IPS-18a (cell line): Measurements from ENCODE around the gene POC1A.

Experiments
- H3K27ac ChIP-seq: one replicate; pipeline ENCODE4 v1.5.1; 2013; ENCODE audit warnings: low read length
- H3K27me3 ChIP-seq: one replicate; pipeline ENCODE4 v1.6.1; 2013; ENCODE audit warnings: mild to moderate bottlenecking, low read length; ENCODE audit not compliant: control insufficient read depth, insufficient read depth
- H3K36me3 ChIP-seq: one replicate; pipeline ENCODE4 v1.6.1; 2013; ENCODE audit warnings: low read depth, low read length; ENCODE audit not compliant: control insufficient read depth
- H3K4me1 ChIP-seq: one replicate; pipeline ENCODE4 v1.6.1; 2013; ENCODE audit warnings: low read depth, low read length; ENCODE audit not compliant: control insufficient read depth
- H3K4me3 ChIP-seq: one replicate; pipeline ENCODE4 v1.5.1; 2013; ENCODE audit warnings: low read length
- H3K9ac ChIP-seq: one replicate; pipeline ENCODE4 v1.6.1; 2013; ENCODE audit warnings: mild to moderate bottlenecking, low read length, moderate library complexity
- H3K9me3 ChIP-seq: one replicate; pipeline ENCODE4 v1.6.1; 2013; ENCODE audit warnings: low read depth, low read length; ENCODE audit not compliant: control insufficient read depth

POC1A gene

GRCh38 chr3:52086976-52087663 lies 67.1 kb downstream of the POC1A start:
- H3K9ac ChIP-seq, result no peak overlapping the region
- H3K4me1 ChIP-seq, result no peaks in the 10 kb centered on the region
- no peak overlapping the region for H3K27ac ChIP-seq
- H3K9me3 ChIP-seq, result no peaks in the 10 kb centered on the region
- no peaks in the 10 kb centered on the region for H3K36me3 ChIP-seq
- no peaks in the 10 kb centered on the region for H3K27me3 ChIP-seq
- H3K4me3 ChIP-seq, result no peak overlapping the region

GRCh38 chr3:52086461-52086860 lies 67.8 kb downstream of the POC1A start:
- H3K36me3 ChIP-seq, result no peaks in the 10 kb centered on the region
- no peaks in the 10 kb centered on the region for H3K9me3 ChIP-seq
- H3K9ac ChIP-seq, result no peak overlapping the region
- no peaks in the 10 kb centered on the region for H3K4me1 ChIP-seq
- no peak overlapping the region for H3K4me3 ChIP-seq
- H3K27me3 ChIP-seq, result no peaks in the 10 kb centered on the region
- no peak overlapping the region for H3K27ac ChIP-seq

GRCh38 chr3:52085681-52086282 lies 68.4 kb downstream of the POC1A start:
- Histone ChIP-seq H3K9ac (no peak overlapping the region), H3K4me3 (no peak overlapping the region), H3K9me3 (no peaks in the 10 kb centered on the region), H3K4me1 (no peaks in the 10 kb centered on the region), H3K27ac (no peak overlapping the region), H3K27me3 (no peaks in the 10 kb centered on the region), H3K36me3 (no peaks in the 10 kb centered on the region)

- H3K9ac ChIP-seq, result no peak overlapping the region
- H3K4me3 ChIP-seq, result no peak overlapping the region
- no peaks in the 10 kb centered on the region for H3K36me3 ChIP-seq
- no peak overlapping the region for H3K27ac ChIP-seq
- no peaks in the 10 kb centered on the region for H3K9me3 ChIP-seq
- no peaks in the 10 kb centered on the region for H3K4me1 ChIP-seq
- no peaks in the 10 kb centered on the region for H3K27me3 ChIP-seq
These were observed 69.1 kb downstream of the POC1A start for GRCh38 chr3:52084954-52085680.

GRCh38 chr3:52084216-52084945 lies 69.8 kb downstream of the POC1A start:
- H3K36me3 ChIP-seq, result no peaks in the 10 kb centered on the region
- H3K4me1 ChIP-seq, result no peaks in the 10 kb centered on the region
- no peaks in the 10 kb centered on the region for H3K27me3 ChIP-seq
- H3K4me3 ChIP-seq, result no peak overlapping the region
- H3K9ac ChIP-seq, result no peak overlapping the region
- H3K9me3 ChIP-seq, result no peaks in the 10 kb centered on the region
- H3K27ac ChIP-seq, result no peak overlapping the region

- Histone ChIP-seq H3K9me3 (no peaks in the 10 kb centered on the region), H3K27me3 (no peaks in the 10 kb centered on the region), H3K27ac (no peak overlapping the region), H3K4me1 (no peaks in the 10 kb centered on the region), H3K4me3 (no peak overlapping the region), H3K9ac (no peak overlapping the region), H3K36me3 (no peaks in the 10 kb centered on the region)
These were observed 70.6 kb downstream of the POC1A start for GRCh38 chr3:52083556-52084087.

GRCh38 chr3:52082951-52083350 lies 71.3 kb downstream of the POC1A start:
- no peaks in the 10 kb centered on the region for H3K9me3 ChIP-seq
- H3K9ac ChIP-seq, result no peak overlapping the region
- H3K4me3 ChIP-seq, result no peak overlapping the region
- H3K27me3 ChIP-seq, result no peaks in the 10 kb centered on the region
- H3K36me3 ChIP-seq, result no peaks in the 10 kb centered on the region
- no peaks in the 10 kb centered on the region for H3K4me1 ChIP-seq
- no peak overlapping the region for H3K27ac ChIP-seq

GRCh38 chr3:52080830-52081719 lies 73.1 kb downstream of the POC1A start:
- Histone ChIP-seq H3K9ac (no peak overlapping the region), H3K9me3 (no peaks in the 10 kb centered on the region), H3K36me3 (no peaks in the 10 kb centered on the region), H3K27me3 (no peaks in the 10 kb centered on the region), H3K27ac (no peak overlapping the region), H3K4me1 (no peaks in the 10 kb centered on the region), H3K4me3 (no peak overlapping the region)

- H3K4me1 ChIP-seq, result no peaks in the 10 kb centered on the region
- peaks cover 6% of the 10 kb centered on the region for H3K36me3 ChIP-seq
- H3K27ac ChIP-seq, result no peak overlapping the region
- no peaks in the 10 kb centered on the region for H3K9me3 ChIP-seq
- H3K4me3 ChIP-seq, result no peak overlapping the region
- H3K9ac ChIP-seq, result no peak overlapping the region
- no peaks in the 10 kb centered on the region for H3K27me3 ChIP-seq
These were observed 74.3 kb downstream of the POC1A start for GRCh38 chr3:52079958-52080357.

- H3K9me3 ChIP-seq, result no peaks in the 10 kb centered on the region
- H3K27ac ChIP-seq, result no peak overlapping the region
- no peak overlapping the region for H3K9ac ChIP-seq
- H3K4me1 ChIP-seq, result no peaks in the 10 kb centered on the region
- H3K4me3 ChIP-seq, result no peak overlapping the region
- H3K36me3 ChIP-seq, result peaks cover 7% of the 10 kb centered on the region
- H3K27me3 ChIP-seq, result no peaks in the 10 kb centered on the region
These were observed 75.3 kb downstream of the POC1A start for GRCh38 chr3:52078781-52079560.
